ENCODE measurements around the gene MIA. TPM values are rescaled to one million over a fixed set of nuclear protein-coding genes. Genes with fewer than 3 reads are reported as not detected.
A peak's percentile ranks its signal among the peaks of the same experiment; 100 is the strongest.

Gene MIA
- total and polyA plus RNA-seq, 9 of the 15 experiments (the other 6 are each of a cell fraction or from before 2014, with no cell fraction given): 0.21 TPM; not detected in 8

- TF ChIP-seq CREB5 (CRISPR knock-in tag; IDR thresholded peaks at IDR 0.05) (no peak), TAF15 (IDR thresholded peaks at IDR 0.05; ENCODE audit: low read depth, low read length) (no peak), PBX2 (CRISPR knock-in tag; IDR thresholded peaks at IDR 0.05; ENCODE audit: low read depth) (no peak), PBX2 (tag; conservative IDR thresholded peaks at IDR 0.05; ENCODE audit: low read depth) (no peak), KDM2B (CRISPR knock-in tag; IDR thresholded peaks at IDR 0.05) (no peak), ARID1B (IDR thresholded peaks at IDR 0.05) (no peak), ZNF717 (CRISPR knock-in tag; IDR thresholded peaks at IDR 0.05) (no peak), ZBTB12 (CRISPR knock-in tag; IDR thresholded peaks at IDR 0.05) (no peak), ZNF175 (CRISPR knock-in tag; IDR thresholded peaks at IDR 0.05; ENCODE audit: low read depth) (no peak), REST (IDR thresholded peaks at IDR 0.05; ENCODE audit: borderline replicate concordance) (no peak), REST (CRISPR knock-in tag; IDR thresholded peaks at IDR 0.05; ENCODE audit: low read depth) (no peak), C11orf30 (IDR thresholded peaks at IDR 0.05; ENCODE audit: low read depth) (peak; percentile 36), HINFP (tag; conservative IDR thresholded peaks at IDR 0.05; ENCODE audit: low read depth) (no peak)
Observed at GRCh38 chr19:40750874-40751537, 24.3 kb upstream of the MIA start, which contains the start of gene SNRPA (continued).

Data from K562 (cell line).